ENCODE measurements around the gene PACC1. TPM values are rescaled to one million over a fixed set of nuclear protein-coding genes. Genes with fewer than 3 reads are reported as not detected.

PACC1 gene
- total RNA-seq (2022; extraction: Qiagen RNA extraction; ENCODE audit: low read depth) = 19.0 to 24.0 TPM (median 19.8 TPM) in 5 replicates

GRCh38 chr1:212414328-212415106 is at the start of gene PACC1:
Gene PACC1 (minus strand): TSS chr1:212414886. CDS start chr1:212414757, 129 bp downstream.

GRCh38 chr1:212432661-212433576 is 18.2 kb upstream of the PACC1 start, which contains the start of gene NENF:
Gene NENF (plus strand): TSS chr1:212432920. CDS start chr1:212432944, 24 bp downstream.

Other genes with a start within 250 kb of the PACC1 start
- 14.1 to 25.6 TPM (median 24.6 TPM) in 5 replicates for gene PPP2R5A, start 129.5 kb downstream of the PACC1 start, total RNA-seq (2022; extraction: Qiagen RNA extraction; ENCODE audit: low read depth)
- 94.8 to 148 TPM (median 143 TPM) in 5 replicates for gene NENF, start 18.0 kb upstream of the PACC1 start, total RNA-seq (2022; extraction: Qiagen RNA extraction; ENCODE audit: low read depth)
- gene ATF3, start 193.9 kb upstream of the PACC1 start, total RNA-seq (2022; extraction: Qiagen RNA extraction; ENCODE audit: low read depth) = 32.7 to 51.8 TPM (median 44.0 TPM) in 5 replicates